ENCODE results near the gene TMEM234. TPM values are rescaled to one million over a fixed set of nuclear protein-coding genes. Genes with fewer than 3 reads are reported as not detected.

Gene TMEM234
- total and polyA plus RNA-seq, 2 of the 8 experiments (the other 6 are each of a cell fraction or from before 2014, with no cell fraction given): 8.7 to 8.9 TPM

DNA sequence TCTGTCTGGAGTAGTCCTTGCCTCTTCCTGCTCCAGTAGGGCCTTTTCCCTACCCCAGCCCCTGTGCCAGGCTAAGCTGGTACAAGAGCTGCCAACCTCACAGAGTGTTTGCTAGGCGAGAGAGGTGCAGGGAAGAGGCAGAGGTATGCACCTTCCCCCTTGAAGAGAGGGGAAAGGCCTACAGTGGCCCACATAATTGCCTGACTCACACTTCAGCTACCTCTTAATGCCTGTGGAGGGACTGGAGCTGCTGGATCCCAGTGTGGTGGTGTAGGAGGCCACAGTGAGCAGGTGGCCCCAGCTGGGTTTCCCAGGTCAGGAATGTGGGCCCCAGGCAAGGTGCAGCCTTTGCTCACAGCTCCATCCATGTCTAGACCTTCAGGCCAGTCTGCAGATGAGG lies 25.1 kb downstream of the TMEM234 start:
- no peak overlapping the region for H2BK20ac ChIP-seq (ENCODE audit: low read length)
- H4K91ac ChIP-seq (replicated peaks; ENCODE audit: insufficient read length, low read length): no peak overlapping the region
- peaks cover 9 to 10% of the 10 kb centered on the region in 2 experiments for H4K20me1 ChIP-seq (replicated peaks in 1 of 2; ENCODE audit: control insufficient read depth in 1 of 2, insufficient read depth in 2 of 2, low read length in 2 of 2)
- no peaks in the 10 kb centered on the region; a peak in 1 of 7 replicates for H3K27me3 ChIP-seq (replicated peaks in 1 of 4; ENCODE audit: control insufficient read depth in 3 of 4, extremely low read depth in 1 of 4, insufficient read depth in 3 of 4, low read length in 3 of 4)
- no peak overlapping the region; the same call in 1 of the 2 replicates for H2BK5ac ChIP-seq (ENCODE audit: low read depth, low read length)
- H3K36me3 ChIP-seq (ENCODE audit: control insufficient read depth in 2 of 4, insufficient read depth in 4 of 4, low read length in 3 of 4): peaks cover 34 to 56% (median 46%) of the 10 kb centered on the region in 4 experiments; a peak in 7 of 8 replicates
- TF ChIP-seq CREB1 (IDR thresholded peaks at IDR 0.05): no peak
- TF ChIP-seq, protein P1, sequence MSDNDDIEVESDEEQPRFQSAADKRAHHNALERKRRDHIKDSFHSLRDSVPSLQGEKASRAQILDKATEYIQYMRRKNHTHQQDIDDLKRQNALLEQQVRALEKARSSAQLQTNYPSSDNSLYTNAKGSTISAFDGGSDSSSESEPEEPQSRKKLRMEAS (IDR thresholded peaks at IDR 0.05): no peak
- no peak for TF ChIP-seq SRF (IDR thresholded peaks at IDR 0.05; ENCODE audit: low read depth, low read length)
- no peak for TF ChIP-seq JUN (IDR thresholded peaks at IDR 0.05; ENCODE audit: low read depth, low read length)
- no peak for TF ChIP-seq TBP (IDR thresholded peaks at IDR 0.05; ENCODE audit: low read depth, low read length)
- no peak for TF ChIP-seq MAFK (IDR thresholded peaks at IDR 0.05; ENCODE audit: low read depth, low read length)
- TF ChIP-seq, protein P2, sequence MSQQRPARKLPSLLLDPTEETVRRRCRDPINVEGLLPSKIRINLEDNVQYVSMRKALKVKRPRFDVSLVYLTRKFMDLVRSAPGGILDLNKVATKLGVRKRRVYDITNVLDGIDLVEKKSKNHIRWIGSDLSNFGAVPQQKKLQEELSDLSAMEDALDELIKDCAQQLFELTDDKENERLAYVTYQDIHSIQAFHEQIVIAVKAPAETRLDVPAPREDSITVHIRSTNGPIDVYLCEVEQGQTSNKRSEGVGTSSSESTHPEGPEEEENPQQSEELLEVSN (IDR thresholded peaks at IDR 0.05): no peak
- TF ChIP-seq CEBPB (IDR thresholded peaks at IDR 0.05; ENCODE audit: low read depth, low read length): no peak
- no peak for TF ChIP-seq TAF1 (IDR thresholded peaks at IDR 0.05; ENCODE audit: low read depth, low read length)
- TF ChIP-seq CTBP2 (IDR thresholded peaks at IDR 0.05; ENCODE audit: borderline replicate concordance, insufficient read depth, insufficient read length, low read length): no peak
- no peak for TF ChIP-seq USF2 (IDR thresholded peaks at IDR 0.05; ENCODE audit: low read length)
- TF ChIP-seq RAD21 (IDR thresholded peaks at IDR 0.05 in 1 of 2, conservative IDR thresholded peaks at IDR 0.05 in 1 of 2; ENCODE audit: low read depth in 2 of 2, low read length in 2 of 2): no peak
- H3K9ac ChIP-seq (replicated peaks in 1 of 4; ENCODE audit: extremely low read depth in 1 of 4, low read depth in 3 of 4, low read length in 3 of 4): no peak overlapping the region
- 0 out of 2 replicates have a peak, but pooled peaks cover 3% of the 10 kb centered on the region for H3K79me1 ChIP-seq (ENCODE audit: low read depth, low read length)
- no peak overlapping the region for H3K27ac ChIP-seq (ENCODE audit: low read depth, low read length)
- H3K79me2 ChIP-seq (ENCODE audit: control insufficient read depth in 1 of 2, insufficient read depth in 2 of 2, low read length in 2 of 2): no peaks in the 10 kb centered on the region
- H3K4me1 ChIP-seq (replicated peaks in 1 of 4; ENCODE audit: control insufficient read depth in 3 of 4, insufficient read depth in 4 of 4, low read length in 3 of 4): peaks cover 13 to 26% (median 18%) of the 10 kb centered on the region in 4 experiments
- FAIRE-seq (no peak), DNase-seq (ENCODE audit: low read depth in 1 of 2, low spot score in 2 of 2) (no peak)
- 90% methylated on average over 1 of the region's 1 CpG; no CpG with 5 or more reads in 1 of the 2 experiments for WGBS, 2 experiments (ENCODE audit: extremely low coverage in 1 of 2, insufficient coverage in 1 of 2, insufficient read length in 1 of 2, insufficient replicate concordance in 2 of 2, low coverage in 1 of 2, low lambda C conversion rate in 2 of 2, missing lambda C conversion rate in 1 of 2)
- no peak overlapping the region for H3K14ac ChIP-seq (ENCODE audit: insufficient read length)
- H2BK120ac ChIP-seq (replicated peaks; ENCODE audit: low read depth, low read length): no peak overlapping the region
- H2AFZ ChIP-seq (ENCODE audit: low read length): no peak overlapping the region
- ChIA-PET CTCF (ENCODE audit: partially characterized antibody) (interaction anchor here (2.1 to 2.4 kb wide), 2 partner anchors 19 to 44 kb away, joined by 8 to 16 read pairs; no protein-coding TSS in a partner anchor), POLR2A (ENCODE audit: partially characterized antibody) (interaction anchor here (0.6 to 21.3 kb wide), 13 partner anchors 12 to 142 kb away, joined by 3 to 332 read pairs (median 4); partner anchors contain the start of genes DCDC2B, IQCC, MARCKSL1 and TMEM39B)
- no peak overlapping the region for H4K5ac ChIP-seq (ENCODE audit: insufficient read length, low read depth, low read length)
- no peak overlapping the region for H3K56ac ChIP-seq (replicated peaks; ENCODE audit: insufficient read length, low read depth, low read length)
- H4K8ac ChIP-seq (ENCODE audit: extremely low read depth, insufficient read depth, low read length): no peak overlapping the region; the same call in 1 of the 2 replicates
- H3K18ac ChIP-seq (ENCODE audit: extremely low read depth, low read length): no peak overlapping the region
- no peak overlapping the region for H3K23ac ChIP-seq (ENCODE audit: insufficient read length)
- H3K23me2 ChIP-seq (ENCODE audit: low read depth, low read length): peaks cover 9% of the 10 kb centered on the region; the same call in 1 of the 2 replicates
- H2AK5ac ChIP-seq (ENCODE audit: low read depth, low read length): no peak overlapping the region
- no peak overlapping the region for H2BK15ac ChIP-seq (ENCODE audit: low read length)
- H3K9me3 ChIP-seq (ENCODE audit: insufficient read depth in 2 of 2, low read depth in 1 of 2, low read length in 1 of 2): no peaks in the 10 kb centered on the region
- no peak overlapping the region for H3K4ac ChIP-seq (replicated peaks; ENCODE audit: insufficient read length, low read depth, low read length)
- no peak overlapping the region for H2BK12ac ChIP-seq (ENCODE audit: low read depth, low read length)
- no peak overlapping the region for H3K4me3 ChIP-seq (ENCODE audit: extremely low read depth in 1 of 4, insufficient read depth in 2 of 4, low read depth in 3 of 4, low read length in 4 of 4)
- no peak overlapping the region for H3K4me2 ChIP-seq (ENCODE audit: insufficient read depth in 1 of 2, low read depth in 2 of 2, low read length in 2 of 2)

All from H1 (cell line).